Adipose tissue (tissue), 3 donors: Measurements from ENCODE around the gene TMEM108. TPM values are rescaled to one million over a fixed set of nuclear protein-coding genes. Genes with fewer than 3 reads are reported as not detected.

Experiments used
- H3K27ac ChIP-seq: one replicate; pipeline ENCODE4 v1.5.1; 2013; ENCODE audit warnings: low read depth, low read length
- WGBS, 3 donors: extraction: QIAGEN DNeasy Blood & Tissue Kit; methylation state at CpG; one replicate each; pipeline ENCODE4 v1.1.7; 2013; 5-methylcytosine and 5-hydroxymethylcytosine counted together
- polyA plus RNA-seq, 3 donors: library from polyadenylated mRNA; stranded (reverse); fragments of 200-250 nt; gene quantifications; one replicate each; pipeline ENCODE4 v1.2.3, GENCODE V29; 2013
- donor health status: healthy with polysubstance abuse.
- donor health status: Bipolar disorder and iron deficiency.
- donor health status: healthy.

Gene TMEM108
- polyA plus RNA-seq, 3 donors, result 0.45 to 1.5 (median 0.70) TPM

GRCh38 chr3:133191818-133192217 lies 153.6 kb downstream of the TMEM108 start:
- H3K27ac ChIP-seq, result no peak overlapping the region
- 83 to 91% (median 87%) methylated on average over 2 of the region's 2 CpGs for WGBS, 3 donors

GRCh38 chr3:133192363-133192945 lies 154.3 kb downstream of the TMEM108 start:
- 75 to 77% (median 75%) methylated on average over 9 of the region's 9 CpGs for WGBS, 3 donors
- H3K27ac ChIP-seq, result no peak overlapping the region

- no peak overlapping the region for H3K27ac ChIP-seq
Measured at GRCh38 chr3:133192967-133193366, 154.8 kb downstream of the TMEM108 start.

- no peak overlapping the region for H3K27ac ChIP-seq
- 92 to 99% (median 96%) methylated on average over 3 of the region's 3 CpGs for WGBS, 3 donors
Measured at GRCh38 chr3:133196527-133196926, 158.3 kb downstream of the TMEM108 start.

GRCh38 chr3:133197619-133198018 lies 159.4 kb downstream of the TMEM108 start:
- WGBS, 3 donors, result 80 to 88% (median 81%) methylated on average over 1 of the region's 1 CpG

GRCh38 chr3:133206921-133207320 lies 168.7 kb downstream of the TMEM108 start:
- WGBS, 3 donors, result 64 to 84% (median 81%) methylated on average over 5 of the region's 5 CpGs

More at GRCh38 chr3:133197619-133198018, 159.4 kb downstream of the TMEM108 start:
- H3K27ac ChIP-seq, result no peak overlapping the region

GRCh38 chr3:133208184-133208583 lies 170.0 kb downstream of the TMEM108 start:
- no peak overlapping the region for H3K27ac ChIP-seq
- WGBS, 3 donors, result 67 to 87% (median 85%) methylated on average over 1 of the region's 1 CpG

More at GRCh38 chr3:133206921-133207320, 168.7 kb downstream of the TMEM108 start:
- no peak overlapping the region for H3K27ac ChIP-seq

GRCh38 chr3:133209871-133210550 lies 171.8 kb downstream of the TMEM108 start:
- no peak overlapping the region for H3K27ac ChIP-seq
- 35 to 84% (median 42%) methylated on average over 1 of the region's 1 CpG for whole genome bisulfite sequencing, 3 donors

- no peak overlapping the region for H3K27ac ChIP-seq
- 79 to 88% (median 84%) methylated on average over 4 of the region's 4 CpGs for WGBS, 3 donors
Measured at GRCh38 chr3:133210656-133211055, 172.5 kb downstream of the TMEM108 start.

- no peak overlapping the region for H3K27ac ChIP-seq
- 24 to 54% (median 24%) methylated on average over 2 of the region's 2 CpGs for WGBS, 3 donors
Measured at GRCh38 chr3:133211449-133211848, 173.3 kb downstream of the TMEM108 start.

GRCh38 chr3:133211856-133212255 lies 173.7 kb downstream of the TMEM108 start:
- H3K27ac ChIP-seq, result no peak overlapping the region

- no peak overlapping the region for H3K27ac ChIP-seq
- WGBS, 3 donors, result 82 to 86% (median 83%) methylated on average over 2 of the region's 2 CpGs
Measured at GRCh38 chr3:133213937-133214336, 175.7 kb downstream of the TMEM108 start.

- 54 to 90% (median 66%) methylated on average over 3 of the region's 3 CpGs for whole genome bisulfite sequencing, 3 donors
- H3K27ac ChIP-seq, result no peak overlapping the region
Measured at GRCh38 chr3:133227813-133228212, 189.6 kb downstream of the TMEM108 start.

GRCh38 chr3:133230195-133230594 lies 192.0 kb downstream of the TMEM108 start:
- WGBS, 3 donors, result 36 to 68% (median 52%) methylated on average over 4 of the region's 4 CpGs
- no peak overlapping the region for H3K27ac ChIP-seq

- 91 to 100% (median 91%) methylated on average over 1 of the region's 1 CpG for WGBS, 3 donors
- no peak overlapping the region for H3K27ac ChIP-seq
Measured at GRCh38 chr3:133236901-133237300, 198.7 kb downstream of the TMEM108 start.

- no peak overlapping the region for H3K27ac ChIP-seq
Measured at GRCh38 chr3:133237380-133237779, 199.2 kb downstream of the TMEM108 start.

GRCh38 chr3:133238015-133238414 lies 199.8 kb downstream of the TMEM108 start:
- H3K27ac ChIP-seq, result no peak overlapping the region
- WGBS, 3 donors, result 77 to 79% (median 78%) methylated on average over 3 of the region's 3 CpGs

GRCh38 chr3:133246119-133246518 lies 207.9 kb downstream of the TMEM108 start:
- 91 to 97% (median 92%) methylated on average over 1 of the region's 1 CpG for whole genome bisulfite sequencing, 3 donors
- no peak overlapping the region for H3K27ac ChIP-seq

- H3K27ac ChIP-seq, result no peak overlapping the region
Measured at GRCh38 chr3:133246773-133247172, 208.6 kb downstream of the TMEM108 start.

GRCh38 chr3:133248389-133248788 lies 210.2 kb downstream of the TMEM108 start:
- no peak overlapping the region for H3K27ac ChIP-seq
- 77 to 87% (median 86%) methylated on average over 2 of the region's 2 CpGs for WGBS, 3 donors
